DND-41 (cell line): ENCODE data around the gene RPH3AL.

Source experiments
- CTCF ChIP-seq: IDR thresholded peaks from 2 replicates; pipeline ENCODE4 v1.5.1; 2012; ENCODE audit warnings: borderline replicate concordance, low read length, moderate library complexity, mild to moderate bottlenecking; ENCODE audit not compliant: poor library complexity, severe bottlenecking; ENCODE audit errors: extremely low read depth
- EZH2 ChIP-seq: IDR thresholded peaks from 3 replicates; pipeline ENCODE4 v1.6.1; 2012; ENCODE audit warnings: borderline replicate concordance, low read depth, mild to moderate bottlenecking, moderate library complexity, low read length, inconsistent platforms; ENCODE audit not compliant: severe bottlenecking

GRCh38 chr17:386141-386876 is 33.7 kb upstream of the RPH3AL start:
- TF ChIP-seq CTCF (peak; percentile 43), EZH2 (no peak)
